NCI-H128 (cell line): ENCODE measurements around the gene MACO1.
"Not testable (repeated sequence)": the region's sequence is repeated elsewhere in the genome, so short reads cannot be mapped to it uniquely, and the experiment has no call there.

Experiments
- DNase-seq: peaks from one replicate; lab custom pipeline; 2025; ENCODE audit not compliant: unreplicated experiment; lab: John Stamatoyannopoulos, UW

MACO1 gene

GRCh38 chr1:25486602-25487001 is 55.9 kb downstream of the MACO1 start:
- DNase-seq: peak; percentile 8

GRCh38 chr1:25487628-25488027 is 56.9 kb downstream of the MACO1 start:
- no peak for DNase-seq

- no peak for DNase-seq
These were observed 61.6 kb downstream of the MACO1 start for GRCh38 chr1:25492323-25492722.

- DNase-seq: no peak
These were observed 64.3 kb downstream of the MACO1 start for GRCh38 chr1:25494952-25495351.

GRCh38 chr1:25500694-25501093 is 70.0 kb downstream of the MACO1 start:
- no peak for DNase-seq

- DNase-seq: no peak
These were observed 70.8 kb downstream of the MACO1 start for GRCh38 chr1:25501235-25502058.

- DNase-seq: no peak
These were observed 72.3 kb downstream of the MACO1 start for GRCh38 chr1:25502957-25503356.

- DNase-seq: no peak
These were observed 73.1 kb downstream of the MACO1 start for GRCh38 chr1:25503551-25504426.

- DNase-seq: no peak
These were observed 74.3 kb downstream of the MACO1 start for GRCh38 chr1:25504706-25505595.

GRCh38 chr1:25505656-25506385 is 75.1 kb downstream of the MACO1 start:
- no peak for DNase-seq

GRCh38 chr1:25506566-25507463 is 76.1 kb downstream of the MACO1 start:
- DNase-seq: not testable (repeated sequence)

GRCh38 chr1:25513666-25514065 is 83.0 kb downstream of the MACO1 start:
- DNase-seq: no peak

- DNase-seq: no peak
These were observed 84.3 kb downstream of the MACO1 start for GRCh38 chr1:25515033-25515432.

GRCh38 chr1:25516686-25517085 is 86.0 kb downstream of the MACO1 start:
- DNase-seq: no peak

- DNase-seq: no peak
These were observed 87.0 kb downstream of the MACO1 start for GRCh38 chr1:25517476-25518394.

GRCh38 chr1:25519624-25520023 is 88.9 kb downstream of the MACO1 start:
- no peak for DNase-seq

GRCh38 chr1:25520446-25521061 is 89.9 kb downstream of the MACO1 start:
- DNase-seq: no peak
